HG02870 (cell line): Measurements from ENCODE around the gene HMGB3.
A peak's percentile ranks its signal among the peaks of the same experiment; 100 is the strongest.
"Not testable (repeated sequence)": the region's sequence is repeated elsewhere in the genome, so short reads cannot be mapped to it uniquely, and the experiment has no call there.

ENCODE experiments used
- ATAC-seq: cut with Tn5 transposase; IDR thresholded peaks from one replicate; pipeline ENCODE4 v1.9.1; 2021; ENCODE audit warnings: mild to moderate bottlenecking, moderate library complexity; ENCODE audit not compliant: unreplicated experiment

The HMGB3 gene

DNA sequence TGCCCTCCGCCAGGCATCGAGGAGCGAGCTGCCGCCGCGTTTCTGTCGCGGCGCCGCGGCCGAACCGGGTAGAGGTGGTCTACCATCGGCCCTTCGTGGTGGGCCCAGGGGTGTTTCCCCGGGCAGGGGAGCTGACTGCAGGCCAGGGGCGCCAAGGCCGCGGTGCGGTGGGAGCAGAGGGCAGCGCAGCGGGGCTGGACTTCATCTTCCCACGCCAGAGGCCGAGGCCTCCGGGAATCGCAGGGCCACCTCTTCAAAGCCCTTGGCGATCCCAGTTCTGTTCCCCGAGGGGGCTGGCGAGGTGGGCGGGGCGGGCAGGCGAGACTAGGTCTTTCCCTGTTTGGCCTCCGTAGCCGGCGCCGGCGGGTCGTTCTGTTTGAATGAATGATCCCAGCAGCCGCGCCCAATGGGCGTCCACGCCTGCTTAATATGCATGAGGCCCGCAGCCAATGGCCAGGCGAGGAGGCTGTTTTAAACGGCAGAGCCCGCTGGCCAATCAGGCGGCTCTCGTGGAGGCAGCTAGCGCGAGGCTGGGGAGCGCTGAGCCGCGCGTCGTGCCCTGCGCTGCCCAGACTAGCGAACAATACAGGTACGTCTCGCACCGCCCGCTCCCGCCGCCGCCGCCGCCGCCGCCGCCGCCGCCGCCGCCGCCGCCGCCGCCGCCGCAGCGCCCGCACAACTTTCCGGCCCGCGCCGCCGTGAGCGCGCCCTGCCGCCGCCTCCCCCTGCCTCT lies at the start of gene HMGB3:
Gene HMGB3, plus strand, starts transcription at position 548 of the 733 bp plus-strand sequence. CDS start 2,265 bp downstream, outside the sequence.
- ATAC-seq = peak; percentile 96

DNA sequence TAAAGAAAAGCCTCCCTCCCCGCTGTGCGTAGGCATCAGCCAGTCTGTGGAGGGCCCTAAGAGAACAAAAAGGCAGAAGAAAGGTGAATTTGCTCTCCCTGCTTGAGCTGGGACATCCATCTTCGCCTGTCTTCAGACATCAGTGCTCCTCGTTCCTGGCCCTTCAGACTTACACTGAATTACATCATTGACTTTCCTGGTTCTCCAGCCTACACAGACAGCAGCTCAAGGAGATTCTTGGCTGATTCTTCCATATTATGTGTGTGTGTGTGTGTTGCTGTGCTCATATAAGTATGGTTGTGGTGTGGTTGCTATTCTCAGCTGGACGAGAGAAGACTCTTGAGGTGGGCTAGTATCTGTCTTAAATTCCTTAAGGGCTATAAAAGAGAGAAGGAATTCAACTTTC lies 49.2 kb upstream of the HMGB3 start:
- no peak for ATAC-seq

GRCh38 chrX:150934453-150934852 lies 48.7 kb upstream of the HMGB3 start:
- ATAC-seq = no peak

- ATAC-seq = no peak
These were observed 47.7 kb upstream of the HMGB3 start for GRCh38 chrX:150935467-150935866.

- ATAC-seq = no peak
These were observed 46.6 kb upstream of the HMGB3 start for GRCh38 chrX:150936556-150936955.

DNA sequence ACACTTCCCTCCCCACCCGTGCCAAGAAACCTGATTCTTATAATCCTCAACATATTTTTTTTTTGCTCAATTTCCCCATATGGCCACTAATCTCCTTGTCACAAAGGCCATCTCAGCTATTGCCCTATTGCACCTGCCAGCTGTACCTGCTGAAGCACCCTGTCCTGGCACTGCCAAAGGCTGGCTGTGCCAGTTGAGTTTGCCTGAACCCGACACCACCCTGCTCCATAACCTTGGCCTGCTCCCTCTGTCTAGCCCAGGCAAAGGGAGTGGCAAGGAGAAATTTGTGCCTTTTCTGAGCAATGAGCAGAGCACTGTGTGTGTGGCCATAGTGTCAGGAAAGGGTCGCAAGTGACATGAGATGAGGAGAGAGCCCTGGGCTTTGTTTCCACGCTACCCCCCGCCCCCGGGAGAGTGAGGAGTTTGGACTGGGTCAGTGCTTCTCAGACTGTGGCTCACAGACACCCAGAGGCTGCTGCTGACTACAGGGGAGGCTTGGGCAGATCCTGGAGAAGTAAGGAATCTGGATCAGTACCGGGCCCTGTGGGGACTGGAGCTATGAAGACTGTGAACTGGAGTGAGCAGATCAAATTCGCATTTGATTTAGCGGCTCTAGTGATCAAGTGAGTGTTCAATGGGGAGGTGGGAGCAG lies 42.2 kb upstream of the HMGB3 start:
- no peak for ATAC-seq

DNA sequence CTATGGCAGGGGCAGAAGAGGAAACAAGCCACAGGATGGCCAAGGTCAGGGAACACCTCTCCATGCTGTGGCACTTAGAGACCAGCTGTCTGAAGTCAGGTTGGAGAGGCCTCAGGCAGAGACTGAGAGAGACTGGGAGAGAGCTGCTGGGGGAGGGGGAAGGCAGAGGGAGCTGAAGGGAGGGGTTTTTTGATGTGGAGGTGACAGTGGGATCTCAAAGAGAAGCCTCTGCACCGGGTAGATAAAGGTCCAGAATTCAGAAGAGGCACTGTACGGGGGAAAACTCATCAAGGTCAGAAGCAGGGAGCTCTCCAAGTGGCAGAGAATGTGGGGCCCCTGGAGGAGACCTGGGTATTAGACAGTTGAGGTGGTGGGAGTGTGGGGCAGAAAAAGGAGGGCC lies 41.6 kb upstream of the HMGB3 start:
- ATAC-seq = no peak

DNA sequence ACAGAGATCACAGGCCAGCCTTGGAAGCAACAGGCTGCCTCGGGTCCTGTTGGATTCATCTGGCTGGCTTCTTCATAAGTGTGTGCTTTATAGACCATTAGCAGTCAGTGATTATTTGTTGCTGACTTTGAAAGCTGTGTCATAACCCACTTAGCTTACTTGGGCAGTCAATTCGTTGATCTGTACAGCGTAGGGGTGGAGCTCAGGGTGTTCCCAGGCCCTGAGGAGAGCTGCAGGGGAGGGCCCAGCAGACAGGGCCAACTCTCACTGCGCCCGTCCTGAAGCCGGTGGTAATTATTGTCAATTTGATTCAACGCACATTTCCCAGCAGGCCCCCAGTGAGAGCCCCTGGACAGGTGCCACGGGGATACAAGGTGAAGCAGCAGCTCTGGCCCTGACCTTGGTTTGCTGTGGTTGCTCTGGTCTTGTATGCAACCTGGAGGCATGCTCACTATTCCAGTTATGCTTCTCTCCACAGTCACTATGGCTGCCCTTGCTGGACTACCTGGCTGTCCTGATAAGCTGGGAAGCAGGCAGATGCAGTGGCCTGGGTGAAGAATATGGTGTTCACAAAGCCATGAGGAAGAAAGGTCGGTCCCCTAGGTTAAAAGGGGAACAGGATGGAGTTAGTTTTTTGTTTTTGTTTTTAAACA lies 40.1 kb upstream of the HMGB3 start:
- ATAC-seq = no peak

DNA sequence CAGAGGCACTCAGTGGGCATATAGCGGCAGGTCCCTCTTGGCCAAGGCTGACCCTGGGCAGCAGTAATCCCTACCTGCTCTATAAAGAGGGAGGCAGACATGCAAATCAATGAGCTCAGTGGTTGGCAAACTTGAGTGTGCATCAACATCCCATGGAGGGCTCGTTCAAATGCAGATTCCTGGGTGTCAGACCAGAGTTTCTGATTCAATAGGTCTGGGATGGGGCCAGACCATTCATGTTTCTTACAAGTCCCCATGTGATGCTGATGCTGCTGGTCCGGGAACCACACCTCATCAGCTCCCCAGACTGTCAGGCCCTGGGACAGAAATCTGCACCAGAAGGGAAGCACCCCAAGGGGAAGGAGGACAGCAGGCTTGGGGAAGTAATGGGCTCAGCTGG lies 38.9 kb upstream of the HMGB3 start:
- ATAC-seq = no peak

- no peak for ATAC-seq
These were observed 28.2 kb upstream of the HMGB3 start for GRCh38 chrX:150954951-150955350.

DNA sequence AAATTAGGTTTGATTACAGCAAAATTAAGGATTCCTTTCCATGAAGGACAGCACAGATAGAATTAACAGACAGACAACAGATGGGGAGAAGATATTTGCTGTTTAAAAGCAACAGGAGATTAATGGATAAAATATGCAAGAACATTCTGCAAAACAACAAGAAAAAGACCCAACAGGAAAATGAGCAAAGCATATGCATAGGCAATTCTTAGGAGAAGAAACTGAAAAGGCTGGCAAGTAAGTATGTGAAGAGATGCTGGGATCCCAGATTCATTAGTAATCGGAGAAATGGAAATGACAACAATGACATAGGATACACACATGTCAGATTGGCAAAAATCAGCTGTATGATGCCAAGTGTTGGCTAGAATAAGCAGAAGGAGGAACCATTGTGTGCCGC lies 27.5 kb upstream of the HMGB3 start:
- ATAC-seq = no peak

DNA sequence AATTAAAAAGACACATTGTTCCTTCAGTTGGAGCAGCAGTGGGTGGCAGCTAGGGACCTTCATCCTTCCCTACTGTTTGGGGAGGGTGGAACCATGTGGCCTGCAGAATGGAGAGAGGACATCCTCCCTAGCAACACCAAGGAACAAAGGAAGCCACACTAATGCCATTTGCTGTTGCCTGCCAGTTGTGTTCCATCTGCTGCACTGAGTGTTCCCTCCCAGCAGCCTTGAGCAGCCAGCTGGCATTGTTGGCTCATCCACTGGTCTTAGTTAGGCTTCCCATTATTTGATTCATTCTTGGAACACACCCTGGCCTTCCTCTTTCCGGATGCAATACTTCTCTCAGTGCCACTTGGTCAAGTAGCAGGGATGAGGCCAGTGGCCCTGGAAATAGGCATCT lies 25.0 kb upstream of the HMGB3 start:
- no peak for ATAC-seq

DNA sequence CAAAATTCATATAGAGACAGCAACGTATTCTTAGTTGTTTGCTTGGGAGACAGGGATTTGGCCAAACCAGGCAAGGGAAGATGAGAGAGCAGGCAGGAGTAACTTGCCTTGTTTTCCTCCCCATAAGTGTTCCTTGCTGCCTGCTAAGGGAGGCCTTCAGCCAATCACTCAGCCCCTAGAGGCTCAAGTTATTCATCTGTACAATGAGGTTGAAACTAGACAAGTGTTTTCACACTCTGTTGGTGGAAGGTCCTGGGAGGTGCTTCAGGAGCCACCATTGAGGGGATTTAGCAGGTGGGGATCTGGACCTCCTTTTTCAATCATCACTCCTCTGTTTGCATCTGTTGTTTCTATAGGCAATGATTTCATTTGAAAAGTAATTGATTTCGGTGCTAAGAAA lies 23.6 kb upstream of the HMGB3 start:
- no peak for ATAC-seq

DNA sequence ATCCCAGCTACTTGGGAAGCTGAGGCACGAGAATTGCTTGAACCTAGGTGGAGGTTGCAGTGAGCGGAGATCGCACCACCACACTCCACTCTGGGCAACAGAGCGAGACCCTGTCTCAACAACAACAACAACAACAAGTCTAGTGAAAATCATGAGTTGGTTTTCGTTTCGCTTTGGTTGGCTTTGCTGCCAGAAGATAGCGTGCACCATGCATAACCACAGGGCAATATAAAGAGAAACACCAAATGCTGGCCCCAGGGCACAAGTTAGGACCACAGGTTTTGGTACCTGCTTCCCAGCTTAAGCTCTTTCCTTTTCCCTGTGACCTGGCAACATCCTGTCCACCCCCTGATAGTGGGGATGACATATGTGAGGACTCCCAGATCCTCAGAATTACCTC lies 21.5 kb upstream of the HMGB3 start:
- no peak for ATAC-seq

DNA sequence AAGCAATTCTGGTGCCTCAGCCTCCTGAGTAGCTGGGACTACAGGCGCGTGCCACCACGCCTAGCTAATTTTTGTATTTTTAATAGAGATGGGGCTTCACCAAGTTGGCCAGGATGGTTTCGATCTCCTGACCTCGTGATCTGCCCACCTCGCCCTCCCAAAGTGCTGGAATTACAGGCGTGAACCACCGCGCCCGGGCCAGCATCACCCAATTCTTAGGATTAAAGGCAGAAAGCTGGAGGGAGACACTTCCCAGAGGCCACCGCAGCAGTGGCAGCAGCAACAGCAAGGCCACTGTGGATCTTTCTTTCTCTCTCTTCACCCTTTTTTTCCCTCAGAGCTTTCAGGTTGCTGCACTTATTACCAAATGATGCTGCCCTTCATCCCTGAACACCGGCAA lies 18.7 kb upstream of the HMGB3 start:
- not testable (repeated sequence) for ATAC-seq

GRCh38 chrX:150966235-150966634 lies 16.9 kb upstream of the HMGB3 start:
- no peak for ATAC-seq

DNA sequence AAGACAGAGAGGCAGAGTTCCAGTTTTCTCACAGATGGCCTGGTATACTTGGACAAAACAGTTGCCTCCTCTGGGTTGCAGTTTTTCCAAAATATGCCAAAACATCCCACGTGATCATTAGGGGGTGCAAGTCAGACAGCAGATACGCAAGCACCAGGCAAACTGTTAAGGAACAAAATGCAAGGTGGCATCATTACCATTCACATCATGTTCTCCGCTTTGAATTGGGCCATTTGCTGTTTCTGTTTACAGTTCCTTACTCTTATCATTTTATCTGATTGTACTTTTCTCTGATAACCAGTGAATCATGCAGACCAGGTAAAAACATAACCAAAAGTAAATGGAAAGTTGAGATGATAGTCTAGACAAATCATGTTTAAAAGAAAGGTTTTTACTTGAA lies 16.4 kb upstream of the HMGB3 start:
- ATAC-seq = no peak

DNA sequence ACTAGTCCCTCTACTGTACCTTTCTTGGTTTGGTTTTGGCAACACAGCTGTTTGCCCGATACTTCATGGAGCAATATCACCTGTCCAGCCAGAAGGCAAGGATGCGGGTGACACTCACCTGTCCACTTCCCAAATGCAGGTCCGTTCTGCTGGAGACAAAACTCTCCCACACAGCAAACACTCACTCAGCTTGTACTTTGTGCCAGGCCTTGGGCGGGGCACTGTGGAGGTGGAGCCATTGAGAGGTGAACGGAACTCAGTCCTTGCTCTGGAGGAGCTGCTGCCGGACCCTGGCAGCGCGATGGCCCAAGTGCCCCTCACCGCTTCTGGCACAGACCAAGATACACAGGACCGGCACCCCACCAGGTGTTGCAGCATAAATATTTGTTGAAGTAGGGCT lies 15.3 kb upstream of the HMGB3 start:
- no peak for ATAC-seq

- ATAC-seq = no peak
These were observed 14.0 kb upstream of the HMGB3 start for GRCh38 chrX:150968862-150969720.

DNA sequence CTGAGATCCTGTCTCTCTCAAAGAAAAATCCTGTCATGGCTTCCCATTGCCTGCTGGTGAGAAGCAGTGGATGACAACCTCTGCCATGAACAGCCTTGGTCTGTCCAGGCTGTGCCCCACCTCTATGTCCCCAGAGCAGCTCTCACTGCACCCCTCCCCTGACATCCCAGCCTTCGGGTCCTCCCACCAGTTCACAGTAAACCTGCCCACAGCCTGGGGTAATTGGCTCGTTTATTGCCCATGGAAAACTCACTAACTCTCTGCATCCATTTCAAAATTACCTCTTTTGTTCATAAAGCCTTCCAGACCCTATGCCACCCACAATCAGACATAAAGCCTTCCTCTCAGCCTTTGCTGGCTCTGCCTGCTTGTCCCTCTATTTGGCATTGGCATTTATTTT lies 10.7 kb upstream of the HMGB3 start:
- ATAC-seq = no peak

DNA sequence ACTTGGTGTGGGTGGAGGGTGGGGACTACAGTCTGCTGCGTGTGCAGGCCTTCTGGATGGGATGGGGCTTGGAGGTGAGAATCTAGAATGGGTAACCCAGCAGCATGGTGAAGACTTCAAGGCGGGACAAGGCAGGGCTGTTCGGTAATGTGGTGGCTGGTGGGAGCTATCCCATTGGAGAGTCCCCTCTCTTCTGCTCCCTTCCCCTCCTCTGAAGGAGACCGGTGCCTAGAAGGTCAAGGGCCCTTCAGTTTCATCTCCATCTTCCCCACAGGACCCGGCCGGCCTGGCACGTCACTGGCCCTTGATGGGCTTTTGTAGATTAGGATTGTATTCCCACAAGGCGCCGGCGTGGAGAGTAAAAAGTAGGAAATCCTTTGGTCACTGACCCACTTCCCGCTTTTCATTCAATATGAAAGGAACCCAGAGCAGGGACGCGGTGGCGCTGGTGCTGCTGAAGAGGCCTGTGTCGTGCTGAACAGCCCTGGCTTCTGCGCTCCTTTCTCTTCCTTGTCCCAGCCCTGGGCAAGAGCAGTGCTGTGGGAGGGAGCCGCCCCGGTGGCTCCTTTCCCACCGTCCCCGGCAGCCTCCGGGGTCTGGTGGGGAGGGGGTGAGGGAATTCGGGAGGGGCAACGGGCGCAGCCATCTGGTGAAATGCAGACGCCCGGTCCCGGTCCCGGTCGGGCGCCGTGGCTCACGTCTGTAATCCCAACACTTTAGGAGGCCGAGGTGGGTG lies 7.3 kb upstream of the HMGB3 start:
- ATAC-seq = no peak
